A673 (cell line): ENCODE data around the gene PWWP2B.
"Not testable (repeated sequence)": the region's sequence is repeated elsewhere in the genome, so short reads cannot be mapped to it uniquely, and the experiment has no call there.

Experiments used
- CTCF ChIP-seq: fragments of 300-800, 200-600 bp; sonication (generic); conservative IDR thresholded peaks from 2 replicates; pipeline ENCODE4 v1.5.1; 2017; ENCODE audit warnings: low read depth, mild to moderate bottlenecking, antibody characterized with exemption, low read length, moderate library complexity, mixed read lengths
- EZH2 ChIP-seq: fragments of 200-600 bp; sonication (generic); IDR thresholded peaks from 2 replicates; pipeline ENCODE4 v1.6.1; 2017; ENCODE audit warnings: borderline replicate concordance, low read depth, mild to moderate bottlenecking, mixed read lengths, antibody characterized with exemption, low read length; ENCODE audit not compliant: poor library complexity, severe bottlenecking

DNA sequence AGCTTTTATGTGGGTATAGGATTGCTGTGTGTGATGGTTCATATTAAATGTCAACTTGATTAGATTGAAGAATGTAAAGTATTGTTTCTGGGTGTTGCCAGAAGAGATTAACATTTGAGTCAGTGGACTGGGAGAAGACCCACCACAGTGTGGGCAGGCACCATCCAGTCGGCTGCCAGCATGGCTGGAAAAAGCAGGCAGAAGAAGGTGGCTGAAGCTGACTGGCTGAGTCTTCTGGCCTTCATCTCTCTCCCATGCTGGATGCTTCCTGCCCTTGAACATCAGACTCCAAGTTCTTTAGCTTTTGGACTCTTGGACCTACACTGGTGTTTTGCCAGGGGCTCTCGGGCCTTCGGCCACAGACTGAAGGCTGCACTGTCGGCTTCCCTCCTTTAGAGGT is 16.0 kb upstream of the PWWP2B start:
- not testable (repeated sequence) for TF ChIP-seq CTCF, EZH2
